ENCODE data around the gene LRP1.
A peak's percentile ranks its signal among the peaks of the same experiment; 100 is the strongest.

LRP1 gene

DNA sequence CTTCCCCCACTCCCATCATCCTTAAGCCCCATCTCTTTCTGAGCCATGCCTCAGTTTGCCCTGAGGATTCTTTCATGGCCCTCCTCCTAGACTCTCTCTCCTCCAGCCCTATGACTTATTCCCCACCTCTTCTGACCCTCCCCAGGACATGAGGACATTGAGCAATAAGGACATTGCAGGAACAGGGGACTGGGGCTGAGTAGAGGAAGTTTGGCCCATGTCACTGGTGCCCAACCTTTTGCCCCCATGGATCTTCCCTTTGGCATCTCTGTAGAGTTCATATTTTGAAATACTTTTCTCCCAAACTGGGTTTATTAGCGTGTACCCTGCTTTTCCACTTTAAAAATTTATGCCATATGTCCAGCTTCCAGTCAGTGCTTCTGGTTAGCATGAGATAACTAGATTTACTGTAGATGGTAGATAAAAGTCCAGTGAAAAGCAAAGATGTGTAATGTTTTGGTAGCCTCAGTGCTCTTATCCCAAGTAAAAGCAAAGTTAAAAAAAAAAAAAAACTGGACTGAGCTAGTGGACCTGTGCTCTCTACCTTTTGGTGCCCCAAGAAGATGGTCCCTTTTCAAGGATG lies 25.2 kb downstream of the LRP1 start:
- Histone ChIP-seq H3K4me3 (ENCODE audit: low read length) (no peak overlapping the region), H3K4me1 (ENCODE audit: control insufficient read depth, insufficient read depth, low read length) (peaks cover 97% of the 10 kb centered on the region), H3K9me3 (ENCODE audit: control insufficient read depth, low read length) (no peaks in the 10 kb centered on the region), H3K27me3 (replicated peaks; ENCODE audit: control insufficient read depth, insufficient read depth, low read length) (no peaks in the 10 kb centered on the region), H3K9ac (ENCODE audit: low read length) (peak overlapping the region; percentile 91), H3K36me3 (ENCODE audit: control insufficient read depth, insufficient read depth, low read length, severe bottlenecking) (peaks cover 69% of the 10 kb centered on the region)
- DNase-seq (ENCODE audit: low read depth) = peak; percentile 27

DNA sequence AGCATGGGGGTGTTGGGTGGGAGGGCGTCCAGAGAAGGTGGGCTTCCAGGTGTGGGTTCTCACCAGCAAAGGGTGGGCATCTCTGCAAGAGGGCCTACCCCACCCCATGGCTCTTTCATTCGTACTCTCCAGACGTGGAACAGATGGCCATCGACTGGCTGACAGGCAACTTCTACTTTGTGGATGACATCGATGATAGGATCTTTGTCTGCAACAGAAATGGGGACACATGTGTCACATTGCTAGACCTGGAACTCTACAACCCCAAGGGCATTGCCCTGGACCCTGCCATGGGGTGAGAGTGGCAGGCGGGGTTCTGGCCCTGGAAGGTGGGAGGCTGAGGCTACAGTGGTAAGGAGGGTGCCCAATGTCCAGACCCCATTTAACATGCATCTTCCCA lies 25.8 kb downstream of the LRP1 start:
- peaks cover 75% of the 10 kb centered on the region for H3K36me3 ChIP-seq (ENCODE audit: control insufficient read depth, insufficient read depth, low read length, severe bottlenecking)
- no peak for DNase-seq (ENCODE audit: low read depth)
- H3K9me3 ChIP-seq (ENCODE audit: control insufficient read depth, low read length) = no peaks in the 10 kb centered on the region
- H3K4me3 ChIP-seq (ENCODE audit: low read length) = no peak overlapping the region
- peaks cover 97% of the 10 kb centered on the region for H3K4me1 ChIP-seq (ENCODE audit: control insufficient read depth, insufficient read depth, low read length)
- H3K27me3 ChIP-seq (replicated peaks; ENCODE audit: control insufficient read depth, insufficient read depth, low read length) = no peaks in the 10 kb centered on the region
- H3K9ac ChIP-seq (ENCODE audit: low read length) = peak overlapping the region; percentile 91

DNA sequence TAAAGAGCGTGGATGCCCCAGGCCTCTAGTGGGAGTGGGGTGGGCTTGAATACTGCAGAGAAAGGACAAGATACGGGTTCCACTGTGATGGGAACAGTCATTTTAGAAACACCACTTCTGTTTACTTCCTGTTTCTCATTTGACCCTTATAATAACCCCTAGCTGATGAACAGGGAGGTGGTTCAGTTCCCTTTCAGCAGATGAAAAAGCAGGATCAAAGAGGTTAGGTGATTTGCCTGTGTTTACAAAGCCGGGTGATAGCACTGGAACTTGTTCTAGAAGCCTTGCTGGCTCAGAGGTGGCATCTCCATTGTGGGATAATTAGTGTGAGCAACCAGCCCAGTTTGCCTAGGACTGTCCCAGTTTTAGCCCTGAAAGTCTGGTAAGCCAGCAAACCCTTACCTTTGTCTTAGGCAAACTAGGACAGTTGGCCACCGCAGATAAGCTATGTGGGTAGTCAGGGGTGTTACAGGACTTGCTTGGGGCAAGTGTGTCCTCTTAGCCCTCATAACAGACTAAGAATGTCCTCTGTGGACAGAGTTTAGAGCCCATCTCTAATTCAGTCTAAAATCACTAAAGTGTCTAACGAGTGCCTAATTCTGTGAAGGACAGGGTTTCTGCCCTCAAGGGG lies 26.6 kb downstream of the LRP1 start:
- H3K4me3 ChIP-seq (ENCODE audit: low read length) = no peak overlapping the region
- H3K27me3 ChIP-seq (replicated peaks; ENCODE audit: control insufficient read depth, insufficient read depth, low read length) = no peaks in the 10 kb centered on the region
- peak overlapping the region; percentile 91 for H3K9ac ChIP-seq (ENCODE audit: low read length)
- no peak for DNase-seq (ENCODE audit: low read depth)
- peaks cover 79% of the 10 kb centered on the region for H3K36me3 ChIP-seq (ENCODE audit: control insufficient read depth, insufficient read depth, low read length, severe bottlenecking)
- peaks cover 95% of the 10 kb centered on the region for H3K4me1 ChIP-seq (ENCODE audit: control insufficient read depth, insufficient read depth, low read length)
- H3K9me3 ChIP-seq (ENCODE audit: control insufficient read depth, low read length) = no peaks in the 10 kb centered on the region

DNA sequence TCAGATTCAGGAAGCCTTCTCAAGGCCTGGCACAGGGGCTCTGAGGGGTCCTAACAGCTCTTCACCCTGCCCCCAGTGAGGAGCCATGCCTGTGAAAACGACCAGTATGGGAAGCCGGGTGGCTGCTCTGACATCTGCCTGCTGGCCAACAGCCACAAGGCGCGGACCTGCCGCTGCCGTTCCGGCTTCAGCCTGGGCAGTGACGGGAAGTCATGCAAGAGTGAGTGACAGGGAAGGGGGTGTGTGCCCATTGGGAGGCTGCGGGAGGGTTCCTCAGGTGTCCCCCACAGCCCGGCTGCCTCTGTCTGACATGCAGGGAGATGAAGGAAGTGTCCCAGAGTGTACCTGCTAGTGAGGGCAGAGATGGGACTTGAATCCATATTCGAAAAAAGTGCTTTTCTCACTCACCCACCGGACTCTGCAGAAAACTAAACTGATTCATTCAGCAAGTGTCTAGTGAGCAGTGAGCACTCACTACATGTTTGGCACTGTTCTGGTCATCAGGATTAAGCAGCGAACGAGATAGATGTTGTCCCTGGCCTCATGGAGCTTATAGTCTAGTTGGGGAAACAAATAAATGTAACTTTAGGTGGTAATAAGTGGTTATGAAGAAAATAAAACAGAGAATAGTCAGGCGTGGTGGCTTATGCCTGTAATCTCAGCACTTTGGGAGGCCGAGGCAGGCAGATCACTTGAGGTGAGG lies 28.6 kb downstream of the LRP1 start:
- Histone ChIP-seq H3K27me3 (replicated peaks; ENCODE audit: control insufficient read depth, insufficient read depth, low read length) (no peaks in the 10 kb centered on the region), H3K4me3 (ENCODE audit: low read length) (no peak overlapping the region), H3K9me3 (ENCODE audit: control insufficient read depth, low read length) (no peaks in the 10 kb centered on the region), H3K36me3 (ENCODE audit: control insufficient read depth, insufficient read depth, low read length, severe bottlenecking) (peaks cover 89% of the 10 kb centered on the region), H3K4me1 (ENCODE audit: control insufficient read depth, insufficient read depth, low read length) (peaks cover 81% of the 10 kb centered on the region), H3K9ac (ENCODE audit: low read length) (peak overlapping the region; percentile 91)
- no peak for DNase-seq (ENCODE audit: low read depth)

DNA sequence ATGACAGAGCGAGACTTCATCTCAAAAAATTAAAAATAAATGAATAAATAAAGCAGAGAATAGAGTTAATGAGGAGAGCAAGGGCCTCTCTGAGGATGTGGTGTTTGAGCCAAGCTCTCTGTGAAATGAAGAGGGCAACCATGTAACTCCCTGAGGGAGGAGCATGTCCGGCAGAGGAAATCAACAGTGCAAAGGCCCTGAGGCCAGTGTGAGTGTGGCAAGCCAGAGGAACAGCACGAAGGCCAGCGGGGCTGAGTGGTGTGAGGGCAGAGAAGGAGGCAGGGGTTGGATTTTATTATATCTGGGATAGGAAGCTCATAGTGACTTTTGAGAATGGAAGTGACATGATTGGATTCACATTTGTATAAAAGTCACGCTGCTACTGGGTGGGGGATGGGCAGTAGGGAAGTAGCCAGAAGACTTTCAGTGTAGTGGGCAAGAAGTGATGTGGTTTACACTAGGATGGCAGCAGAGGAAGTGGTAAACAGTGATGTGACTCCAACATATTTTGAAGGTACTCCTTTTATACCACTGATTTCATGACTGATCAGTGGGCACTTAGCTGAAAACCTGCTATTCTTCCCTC lies 29.4 kb downstream of the LRP1 start:
- Histone ChIP-seq H3K9me3 (ENCODE audit: control insufficient read depth, low read length) (no peaks in the 10 kb centered on the region), H3K4me1 (ENCODE audit: control insufficient read depth, insufficient read depth, low read length) (peaks cover 72% of the 10 kb centered on the region), H3K27me3 (replicated peaks; ENCODE audit: control insufficient read depth, insufficient read depth, low read length) (no peaks in the 10 kb centered on the region), H3K9ac (ENCODE audit: low read length) (peak overlapping the region; percentile 91), H3K4me3 (ENCODE audit: low read length) (no peak overlapping the region), H3K36me3 (ENCODE audit: control insufficient read depth, insufficient read depth, low read length, severe bottlenecking) (peaks cover 97% of the 10 kb centered on the region)
- no peak for DNase-seq (ENCODE audit: low read depth)

DNA sequence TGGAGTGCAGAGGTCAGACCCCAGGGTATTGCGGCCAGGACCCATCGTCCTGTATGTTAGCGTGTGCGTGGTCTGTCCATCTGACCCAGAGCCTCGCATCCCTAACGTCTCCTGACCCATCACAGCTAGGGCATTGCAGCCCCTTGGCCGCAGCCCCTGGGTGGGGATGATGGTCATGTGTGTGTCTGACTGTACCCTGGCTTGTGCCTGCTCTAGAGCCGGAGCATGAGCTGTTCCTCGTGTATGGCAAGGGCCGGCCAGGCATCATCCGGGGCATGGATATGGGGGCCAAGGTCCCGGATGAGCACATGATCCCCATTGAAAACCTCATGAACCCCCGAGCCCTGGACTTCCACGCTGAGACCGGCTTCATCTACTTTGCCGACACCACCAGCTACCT lies 29.9 kb downstream of the LRP1 start:
- Histone ChIP-seq H3K27me3 (replicated peaks; ENCODE audit: control insufficient read depth, insufficient read depth, low read length) (no peaks in the 10 kb centered on the region), H3K9ac (ENCODE audit: low read length) (peak overlapping the region; percentile 91), H3K36me3 (ENCODE audit: control insufficient read depth, insufficient read depth, low read length, severe bottlenecking) (peaks cover 98% of the 10 kb centered on the region), H3K4me1 (ENCODE audit: control insufficient read depth, insufficient read depth, low read length) (peaks cover 67% of the 10 kb centered on the region), H3K4me3 (ENCODE audit: low read length) (no peak overlapping the region), H3K9me3 (ENCODE audit: control insufficient read depth, low read length) (no peaks in the 10 kb centered on the region)
- no peak for DNase-seq (ENCODE audit: low read depth)

DNA sequence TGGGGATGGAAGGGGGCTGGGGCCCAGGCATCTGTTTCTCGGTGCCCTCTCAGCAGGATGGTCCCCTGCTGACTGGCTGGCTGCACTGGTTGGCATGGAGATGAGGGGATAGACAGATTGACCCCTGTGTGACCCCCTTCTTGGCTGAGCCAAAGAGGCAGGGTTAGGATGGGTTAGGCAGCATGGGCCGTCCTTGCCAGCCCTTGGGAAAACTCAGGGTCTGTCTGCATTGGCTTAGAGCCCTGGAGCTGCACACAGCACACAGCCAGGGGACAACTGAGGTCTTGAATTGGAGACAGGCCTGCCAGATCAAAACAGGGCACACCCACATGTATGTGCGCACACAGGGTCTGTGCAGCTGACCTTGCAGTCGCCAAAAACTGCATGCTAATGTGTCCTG lies 30.4 kb downstream of the LRP1 start:
- Histone ChIP-seq H3K27me3 (replicated peaks; ENCODE audit: control insufficient read depth, insufficient read depth, low read length) (no peaks in the 10 kb centered on the region), H3K4me3 (ENCODE audit: low read length) (no peak overlapping the region), H3K36me3 (ENCODE audit: control insufficient read depth, insufficient read depth, low read length, severe bottlenecking) (peaks cover 100% of the 10 kb centered on the region), H3K4me1 (ENCODE audit: control insufficient read depth, insufficient read depth, low read length) (peaks cover 63% of the 10 kb centered on the region), H3K9me3 (ENCODE audit: control insufficient read depth, low read length) (no peaks in the 10 kb centered on the region), H3K9ac (ENCODE audit: low read length) (peak overlapping the region; percentile 91)
- no peak for DNase-seq (ENCODE audit: low read depth)

DNA sequence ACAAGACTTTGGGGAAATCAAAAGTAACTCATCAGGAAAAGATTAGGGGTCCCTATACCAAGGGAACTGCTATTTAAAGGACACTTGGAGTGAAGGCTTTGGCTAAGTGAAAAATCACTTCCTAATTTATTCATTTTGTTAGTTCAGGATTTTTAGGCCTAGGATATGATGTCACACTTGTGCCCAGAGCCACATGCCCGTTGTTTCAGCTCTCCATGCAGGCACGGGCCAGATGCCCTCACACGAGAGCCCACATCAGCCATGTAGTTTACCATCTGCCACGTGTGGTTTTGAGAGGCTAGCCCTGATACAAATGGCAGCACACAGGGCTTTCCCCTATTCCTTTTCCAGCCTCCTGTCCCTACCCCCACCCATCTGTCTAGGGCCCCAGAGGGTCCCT lies 31.0 kb downstream of the LRP1 start:
- peaks cover 100% of the 10 kb centered on the region for H3K36me3 ChIP-seq (ENCODE audit: control insufficient read depth, insufficient read depth, low read length, severe bottlenecking)
- H3K4me3 ChIP-seq (ENCODE audit: low read length) = no peak overlapping the region
- no peak for DNase-seq (ENCODE audit: low read depth)
- H3K9me3 ChIP-seq (ENCODE audit: control insufficient read depth, low read length) = no peaks in the 10 kb centered on the region
- peaks cover 56% of the 10 kb centered on the region for H3K4me1 ChIP-seq (ENCODE audit: control insufficient read depth, insufficient read depth, low read length)
- no peaks in the 10 kb centered on the region for H3K27me3 ChIP-seq (replicated peaks; ENCODE audit: control insufficient read depth, insufficient read depth, low read length)
- H3K9ac ChIP-seq (ENCODE audit: low read length) = peak overlapping the region; percentile 91

DNA sequence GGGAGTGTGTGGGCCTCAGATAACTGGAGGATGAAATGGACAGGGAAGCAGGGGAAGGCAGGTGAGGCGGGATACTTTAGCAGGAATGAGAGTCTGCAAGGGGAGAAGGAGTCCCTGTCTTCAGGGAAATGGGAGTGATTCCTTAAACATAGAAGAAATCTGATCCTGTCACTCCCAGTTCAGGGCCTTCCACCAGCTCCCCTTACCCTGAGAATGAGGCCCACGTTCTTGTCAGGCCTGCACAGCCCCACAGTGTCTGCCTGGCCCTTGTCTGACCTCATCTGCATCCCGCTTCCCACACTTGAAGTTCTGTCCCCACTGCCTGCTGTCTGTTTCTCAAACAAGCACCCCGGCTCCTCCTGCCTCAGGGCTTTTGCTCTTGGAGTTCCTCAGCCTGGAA lies 31.8 kb downstream of the LRP1 start:
- Histone ChIP-seq H3K9ac (ENCODE audit: low read length) (peak overlapping the region; percentile 91), H3K27me3 (replicated peaks; ENCODE audit: control insufficient read depth, insufficient read depth, low read length) (no peaks in the 10 kb centered on the region), H3K4me3 (ENCODE audit: low read length) (no peak overlapping the region), H3K4me1 (ENCODE audit: control insufficient read depth, insufficient read depth, low read length) (peaks cover 54% of the 10 kb centered on the region), H3K36me3 (ENCODE audit: control insufficient read depth, insufficient read depth, low read length, severe bottlenecking) (peaks cover 100% of the 10 kb centered on the region), H3K9me3 (ENCODE audit: control insufficient read depth, low read length) (no peaks in the 10 kb centered on the region)
- no peak for DNase-seq (ENCODE audit: low read depth)

DNA sequence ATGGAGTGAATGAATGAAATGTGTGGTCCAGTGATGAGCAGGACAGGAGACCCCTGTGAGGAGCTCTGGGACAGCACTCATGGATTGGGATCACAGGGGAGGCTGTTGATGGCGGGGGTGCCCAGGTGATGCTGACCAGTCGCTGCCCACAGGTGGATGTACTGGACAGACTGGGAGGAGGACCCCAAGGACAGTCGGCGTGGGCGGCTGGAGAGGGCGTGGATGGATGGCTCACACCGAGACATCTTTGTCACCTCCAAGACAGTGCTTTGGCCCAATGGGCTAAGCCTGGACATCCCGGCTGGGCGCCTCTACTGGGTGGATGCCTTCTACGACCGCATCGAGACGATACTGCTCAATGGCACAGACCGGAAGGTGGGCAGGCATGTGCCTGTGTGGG lies 32.5 kb downstream of the LRP1 start:
- H3K9me3 ChIP-seq (ENCODE audit: control insufficient read depth, low read length) = no peaks in the 10 kb centered on the region
- peaks cover 49% of the 10 kb centered on the region for H3K4me1 ChIP-seq (ENCODE audit: control insufficient read depth, insufficient read depth, low read length)
- no peaks in the 10 kb centered on the region for H3K27me3 ChIP-seq (replicated peaks; ENCODE audit: control insufficient read depth, insufficient read depth, low read length)
- no peak overlapping the region for H3K4me3 ChIP-seq (ENCODE audit: low read length)
- peak overlapping the region; percentile 10 for H3K9ac ChIP-seq (ENCODE audit: low read length)
- no peak for DNase-seq (ENCODE audit: low read depth)
- peaks cover 100% of the 10 kb centered on the region for H3K36me3 ChIP-seq (ENCODE audit: control insufficient read depth, insufficient read depth, low read length, severe bottlenecking)

DNA sequence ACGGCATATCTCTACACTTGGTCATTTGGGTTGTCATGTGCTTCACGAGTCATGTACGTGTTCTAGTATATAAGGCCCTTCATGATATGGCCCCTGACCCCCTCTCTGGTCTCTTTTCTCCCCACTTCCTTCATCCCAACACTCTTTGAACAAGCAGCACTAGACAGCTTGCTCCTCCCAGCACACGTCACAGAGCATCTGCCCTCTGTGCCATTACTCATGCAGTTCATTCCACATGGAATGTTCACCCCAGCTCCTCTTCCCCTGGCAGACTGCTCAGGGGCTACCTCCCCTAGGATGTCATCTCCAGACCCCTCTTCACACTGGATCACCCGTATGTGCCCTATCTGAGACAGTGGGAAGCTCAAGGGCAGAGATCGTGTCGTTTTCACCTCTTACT lies 33.2 kb downstream of the LRP1 start:
- Histone ChIP-seq H3K27me3 (replicated peaks; ENCODE audit: control insufficient read depth, insufficient read depth, low read length) (no peaks in the 10 kb centered on the region), H3K36me3 (ENCODE audit: control insufficient read depth, insufficient read depth, low read length, severe bottlenecking) (peaks cover 100% of the 10 kb centered on the region), H3K9me3 (ENCODE audit: control insufficient read depth, low read length) (no peaks in the 10 kb centered on the region), H3K4me3 (ENCODE audit: low read length) (no peak overlapping the region), H3K4me1 (ENCODE audit: control insufficient read depth, insufficient read depth, low read length) (peaks cover 44% of the 10 kb centered on the region), H3K9ac (ENCODE audit: low read length) (peak overlapping the region; percentile 10)
- DNase-seq (ENCODE audit: low read depth) = no peak

Data from adipocyte (in vitro differentiated cells).